Measurements from ENCODE around the gene SLC19A1.

SLC19A1 gene

GRCh38 chr21:45453308-45453950, 88.8 kb downstream of the SLC19A1 start:
- DNase-seq (ENCODE audit: low read depth), result no peak
- TF ChIP-seq, protein P1, sequence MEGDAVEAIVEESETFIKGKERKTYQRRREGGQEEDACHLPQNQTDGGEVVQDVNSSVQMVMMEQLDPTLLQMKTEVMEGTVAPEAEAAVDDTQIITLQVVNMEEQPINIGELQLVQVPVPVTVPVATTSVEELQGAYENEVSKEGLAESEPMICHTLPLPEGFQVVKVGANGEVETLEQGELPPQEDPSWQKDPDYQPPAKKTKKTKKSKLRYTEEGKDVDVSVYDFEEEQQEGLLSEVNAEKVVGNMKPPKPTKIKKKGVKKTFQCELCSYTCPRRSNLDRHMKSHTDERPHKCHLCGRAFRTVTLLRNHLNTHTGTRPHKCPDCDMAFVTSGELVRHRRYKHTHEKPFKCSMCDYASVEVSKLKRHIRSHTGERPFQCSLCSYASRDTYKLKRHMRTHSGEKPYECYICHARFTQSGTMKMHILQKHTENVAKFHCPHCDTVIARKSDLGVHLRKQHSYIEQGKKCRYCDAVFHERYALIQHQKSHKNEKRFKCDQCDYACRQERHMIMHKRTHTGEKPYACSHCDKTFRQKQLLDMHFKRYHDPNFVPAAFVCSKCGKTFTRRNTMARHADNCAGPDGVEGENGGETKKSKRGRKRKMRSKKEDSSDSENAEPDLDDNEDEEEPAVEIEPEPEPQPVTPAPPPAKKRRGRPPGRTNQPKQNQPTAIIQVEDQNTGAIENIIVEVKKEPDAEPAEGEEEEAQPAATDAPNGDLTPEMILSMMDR (conservative IDR thresholded peaks at IDR 0.05; ENCODE audit: control insufficient read depth, insufficient read depth, low read depth, low read length), result no peak
- H3K4me3 ChIP-seq (ENCODE audit: control insufficient read depth, low read depth, low read length), result no peak overlapping the region

DNA sequence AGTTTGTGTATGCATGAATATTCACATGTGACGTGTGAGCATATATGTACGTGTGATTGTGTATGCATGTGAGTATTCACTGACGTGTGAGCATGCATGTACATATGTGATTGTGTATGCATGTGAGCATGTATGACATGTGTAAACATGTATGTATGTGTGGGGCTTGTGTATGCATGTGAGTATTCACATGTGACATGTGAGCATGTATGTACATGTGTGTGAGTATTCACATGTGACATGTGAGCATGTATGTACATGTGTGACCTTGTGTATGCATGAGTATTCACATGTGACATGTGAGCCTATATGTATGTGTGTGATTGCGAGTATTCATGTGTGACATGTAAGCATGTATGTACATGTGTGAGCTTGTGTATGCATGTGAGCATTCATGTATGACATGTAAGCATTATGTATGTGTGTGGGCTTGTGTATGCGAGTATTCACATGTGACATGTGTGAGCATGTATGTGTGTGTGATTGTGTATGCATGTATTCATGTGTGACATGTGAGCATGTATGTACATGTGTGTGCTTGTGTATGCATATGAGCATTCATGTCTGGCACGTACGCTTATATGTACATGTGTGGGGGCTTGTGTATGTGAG, 89.4 kb downstream of the SLC19A1 start:
- DNase-seq (ENCODE audit: low read depth), result no peak
- H3K4me3 ChIP-seq (ENCODE audit: control insufficient read depth, low read depth, low read length), result no peak overlapping the region
- TF ChIP-seq, protein P1 (conservative IDR thresholded peaks at IDR 0.05; ENCODE audit: control insufficient read depth, insufficient read depth, low read depth, low read length), result no peak

DNA sequence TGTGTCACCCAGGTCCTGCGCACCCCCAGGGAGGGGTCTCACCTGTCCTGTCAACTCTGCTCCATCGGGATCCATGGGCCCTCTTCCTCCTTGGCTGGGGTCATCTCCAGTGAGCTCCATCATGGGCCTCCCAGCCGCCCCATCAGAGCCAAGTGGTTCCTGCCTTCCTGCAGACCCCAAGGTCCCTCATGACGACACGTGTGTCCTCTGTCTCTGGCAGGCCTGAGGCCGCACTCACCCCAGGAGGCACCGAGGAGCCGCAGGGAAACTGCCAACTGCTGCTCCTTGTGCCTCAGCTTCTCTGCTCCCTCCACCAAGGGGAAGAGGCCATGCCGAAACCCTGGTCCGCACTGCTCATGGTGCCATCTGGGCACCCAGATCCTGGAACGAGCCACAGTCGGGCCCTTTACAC, 90.5 kb downstream of the SLC19A1 start:
- TF ChIP-seq, protein P1 (conservative IDR thresholded peaks at IDR 0.05; ENCODE audit: control insufficient read depth, insufficient read depth, low read depth, low read length), result no peak
- H3K4me3 ChIP-seq (ENCODE audit: control insufficient read depth, low read depth, low read length), result no peak overlapping the region
- DNase-seq (ENCODE audit: low read depth), result no peak

DNA sequence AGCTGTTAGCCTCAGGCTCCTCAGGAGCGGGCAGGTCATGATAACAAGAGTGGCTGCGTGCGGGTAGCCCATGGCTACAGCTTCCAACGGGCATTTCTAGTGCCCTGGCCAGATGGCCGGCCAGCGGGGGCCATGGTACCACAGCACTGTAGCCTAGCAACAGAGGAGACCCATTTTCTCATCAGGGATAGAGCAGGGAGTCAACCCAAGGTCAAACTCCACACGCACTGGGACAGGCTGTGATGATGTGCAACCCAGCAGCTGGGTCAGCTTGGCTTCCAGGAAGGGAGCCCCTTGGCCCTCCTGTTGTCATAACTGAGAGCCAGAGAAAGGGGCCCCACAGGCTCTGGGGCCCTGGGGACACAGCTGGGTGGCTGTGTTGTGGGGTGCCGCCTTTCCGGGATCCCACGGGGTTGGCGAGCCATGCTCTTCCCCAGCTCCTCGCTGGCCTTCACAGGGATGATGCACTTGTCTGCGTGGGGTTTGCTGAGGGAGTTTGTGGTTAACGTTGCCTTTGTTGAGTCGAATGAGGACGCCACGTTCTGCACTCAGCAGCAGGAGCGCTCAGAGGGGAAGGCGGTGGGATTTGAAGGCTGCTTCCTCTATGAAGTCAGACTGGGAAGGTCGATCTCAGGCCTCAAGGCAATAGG, 91.0 kb downstream of the SLC19A1 start:
- DNase-seq (ENCODE audit: low read depth), result peak; percentile 37
- no peak overlapping the region for H3K4me3 ChIP-seq (ENCODE audit: control insufficient read depth, low read depth, low read length)
- TF ChIP-seq, protein P1 (conservative IDR thresholded peaks at IDR 0.05; ENCODE audit: control insufficient read depth, insufficient read depth, low read depth, low read length), result no peak

DNA sequence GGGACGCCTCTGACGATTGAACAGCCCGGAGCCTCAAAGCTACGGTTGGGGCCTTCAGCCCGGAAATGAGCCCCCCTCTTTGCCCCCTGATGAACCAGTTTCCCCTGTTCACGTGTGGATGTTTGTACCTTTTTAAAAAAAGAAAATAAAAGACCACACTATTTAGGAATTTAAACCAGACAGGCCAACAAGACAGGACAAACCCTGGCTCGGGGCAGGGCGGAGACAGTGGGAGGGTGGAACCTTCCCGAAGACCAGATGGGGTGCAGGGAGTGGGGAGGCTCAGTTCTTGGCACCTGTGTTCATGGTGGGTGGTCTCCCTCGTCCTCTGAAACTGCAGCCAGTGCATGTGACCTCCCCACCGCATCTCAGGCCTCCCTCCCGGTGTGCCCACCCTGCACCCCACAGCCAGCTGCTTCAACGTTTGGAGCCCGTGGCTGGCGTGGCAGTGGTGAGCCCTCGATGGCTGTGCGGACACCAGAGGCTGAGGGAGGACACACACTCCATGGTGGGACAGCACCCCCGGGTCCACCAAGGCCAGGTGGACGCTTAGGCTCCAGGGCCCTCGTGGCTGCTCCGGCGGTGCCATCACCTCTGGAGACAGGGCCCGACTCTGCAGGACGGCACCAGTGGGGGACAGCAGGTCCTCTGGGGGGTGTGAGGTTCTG, 91.7 kb downstream of the SLC19A1 start:
- TF ChIP-seq, protein P1 (conservative IDR thresholded peaks at IDR 0.05; ENCODE audit: control insufficient read depth, insufficient read depth, low read depth, low read length), result no peak
- no peak for DNase-seq (ENCODE audit: low read depth)
- H3K4me3 ChIP-seq (ENCODE audit: control insufficient read depth, low read depth, low read length), result no peak overlapping the region

GRCh38 chr21:45449658-45450422, 92.4 kb downstream of the SLC19A1 start:
- H3K4me3 ChIP-seq (ENCODE audit: control insufficient read depth, low read depth, low read length), result no peak overlapping the region
- no peak for DNase-seq (ENCODE audit: low read depth)
- TF ChIP-seq, protein P1 (conservative IDR thresholded peaks at IDR 0.05; ENCODE audit: control insufficient read depth, insufficient read depth, low read depth, low read length), result no peak

Measured in fibroblast of mammary gland (primary cell).